NCI-H1105 (cell line): ENCODE data around the gene MAPRE3.

Experiments
- DNase-seq: peaks from one replicate; lab custom pipeline; 2025; lab: John Stamatoyannopoulos, UW

Gene MAPRE3

DNA sequence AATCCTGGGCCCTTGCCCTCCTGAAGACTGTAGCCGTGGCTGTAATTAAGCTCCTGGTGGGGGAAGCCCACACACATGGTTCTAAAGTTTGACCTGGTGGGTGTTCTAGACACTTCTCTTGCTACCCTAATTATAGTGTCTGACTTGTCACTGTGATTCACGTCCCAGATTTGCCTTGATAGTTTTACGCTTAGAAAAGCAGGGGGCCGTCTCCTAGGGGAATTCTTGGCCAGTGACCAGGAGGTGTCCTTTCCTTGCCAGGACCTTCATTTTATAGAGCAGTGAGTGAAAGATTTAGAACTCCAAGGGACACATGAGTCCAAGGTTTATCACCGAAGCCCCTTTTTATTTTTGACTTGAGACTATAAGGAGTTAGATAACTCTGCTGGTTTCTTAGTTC, 71.3 kb downstream of the MAPRE3 start:
- peak; percentile 4 for DNase-seq

DNA sequence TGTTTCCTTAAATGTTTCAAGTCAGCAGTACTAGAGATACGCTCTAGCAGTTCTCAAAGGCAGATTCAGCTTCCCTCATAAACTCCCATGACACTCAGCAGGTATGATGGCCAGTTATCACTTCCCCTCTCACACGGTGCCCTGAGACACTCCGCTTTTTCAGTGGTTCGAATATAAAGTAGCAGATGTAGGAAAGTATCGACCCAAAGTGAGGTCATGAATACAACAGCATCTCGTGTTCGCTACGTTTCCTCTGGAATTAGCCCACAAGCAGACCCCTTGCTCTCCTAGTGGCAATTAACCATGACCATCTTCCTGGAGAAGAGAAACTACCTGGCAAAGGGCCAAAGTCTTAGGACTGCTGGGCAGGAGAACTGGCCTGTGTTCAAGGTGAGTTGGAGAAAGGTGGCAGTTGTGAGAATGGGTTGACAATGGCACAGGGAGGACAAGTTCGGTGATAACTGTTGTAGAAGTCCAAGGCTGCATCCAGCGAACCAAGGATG, 71.8 kb downstream of the MAPRE3 start:
- no peak for DNase-seq

DNA sequence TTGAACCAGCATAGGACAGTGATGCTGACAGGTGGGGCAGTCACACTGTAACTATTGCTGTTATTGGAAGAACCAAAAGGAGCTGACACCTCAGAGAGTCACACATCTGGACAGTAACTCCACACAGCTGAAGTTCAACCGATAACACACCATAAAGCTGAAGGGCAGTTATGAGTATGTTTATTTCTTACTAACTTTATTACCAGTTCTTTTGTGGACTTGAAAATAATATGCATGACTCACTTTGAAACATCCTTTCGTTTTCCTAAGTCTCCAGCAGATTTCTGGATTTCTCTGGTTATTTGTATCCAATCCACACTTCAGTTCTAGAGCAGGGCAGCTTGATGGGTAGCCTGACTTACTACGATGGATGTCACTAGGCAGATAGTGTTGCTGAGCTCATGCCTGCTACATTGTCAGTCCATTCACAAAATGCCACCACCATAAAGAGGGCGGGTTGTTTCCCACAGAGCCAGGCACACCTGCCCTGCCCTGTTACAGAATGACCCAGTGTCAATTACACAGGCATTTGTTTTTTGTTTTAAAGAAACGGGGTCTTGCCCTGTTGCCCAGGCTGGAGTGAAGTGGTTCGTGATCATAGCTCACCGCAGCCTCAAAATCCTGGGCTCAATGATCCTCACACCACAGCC, 72.7 kb downstream of the MAPRE3 start:
- no peak for DNase-seq

DNA sequence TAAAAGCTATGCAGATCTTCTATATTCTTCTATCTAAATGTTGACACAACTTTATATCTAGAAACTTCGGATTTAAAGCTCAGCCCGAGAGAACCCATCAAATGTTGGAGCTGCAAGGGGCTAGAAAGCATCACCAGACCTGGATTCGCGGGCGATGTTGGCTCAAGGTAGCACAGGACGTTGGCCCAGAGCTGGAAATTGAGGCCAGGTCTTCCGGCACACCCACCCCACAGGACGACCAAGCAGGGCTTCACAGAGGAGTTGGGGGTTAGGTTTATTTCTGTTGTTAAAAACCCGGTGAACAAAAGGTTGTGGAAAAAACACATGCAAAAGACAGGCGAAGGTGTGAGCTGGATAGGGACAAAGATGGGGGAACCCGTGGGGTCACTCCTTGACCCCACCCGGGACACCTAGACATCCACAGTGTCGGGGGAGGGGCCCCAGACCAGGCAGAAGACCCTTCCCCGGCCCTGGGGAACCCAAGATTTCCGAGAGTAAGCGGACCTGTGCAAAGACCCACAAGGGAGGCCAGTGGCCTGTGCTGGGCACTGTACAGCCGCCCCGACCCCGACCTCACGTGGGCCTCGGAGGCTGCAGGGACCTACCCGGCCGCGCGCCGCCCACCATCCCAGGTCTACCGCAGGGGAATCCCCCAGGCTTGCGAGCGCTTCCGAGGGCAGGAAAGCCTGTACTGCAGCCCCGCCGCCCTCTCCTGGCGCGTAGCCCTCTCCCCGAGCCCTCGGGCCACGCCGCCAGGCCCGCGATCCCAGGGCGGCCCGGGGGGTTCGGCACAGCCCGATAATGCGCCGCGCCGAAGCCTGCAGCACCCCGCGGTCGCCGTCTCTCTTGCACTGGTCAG, 79.2 kb downstream of the MAPRE3 start:
- DNase-seq, result no peak

DNA sequence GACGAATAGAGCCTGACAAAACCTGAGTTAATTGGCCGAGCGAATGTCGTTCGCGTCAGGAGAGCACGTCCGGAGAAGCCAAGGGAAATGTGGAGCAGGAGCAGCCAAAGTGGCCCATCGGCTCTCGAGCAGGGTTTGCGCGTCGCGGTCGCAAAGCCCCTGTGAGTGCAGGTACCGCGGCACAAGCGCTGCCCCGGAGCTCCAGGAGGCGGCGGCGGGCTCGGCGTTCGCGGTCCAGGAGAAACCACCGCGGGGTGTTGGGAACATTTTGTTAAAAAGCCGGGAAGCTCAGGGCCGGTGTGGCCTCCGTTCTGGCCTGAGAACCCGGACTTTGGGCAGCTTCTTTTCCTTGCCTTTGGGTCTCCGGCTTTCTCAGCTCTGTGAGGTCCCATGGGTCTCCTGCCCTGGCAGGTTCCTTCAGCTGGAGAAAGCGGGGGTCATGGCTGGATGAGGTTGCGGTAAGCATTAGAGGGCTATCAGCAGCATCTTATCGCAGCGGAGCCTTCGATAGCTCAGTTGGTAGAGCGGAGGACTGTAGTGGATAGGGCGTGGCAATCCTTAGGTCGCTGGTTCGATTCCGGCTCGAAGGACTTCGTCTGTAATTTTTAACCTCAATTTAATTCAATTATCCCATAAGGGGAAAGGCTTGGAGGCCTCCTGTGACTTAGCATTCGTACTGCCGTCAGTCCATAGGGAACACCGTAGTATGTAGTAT, 80.0 kb downstream of the MAPRE3 start:
- peak; percentile 84 for DNase-seq

DNA sequence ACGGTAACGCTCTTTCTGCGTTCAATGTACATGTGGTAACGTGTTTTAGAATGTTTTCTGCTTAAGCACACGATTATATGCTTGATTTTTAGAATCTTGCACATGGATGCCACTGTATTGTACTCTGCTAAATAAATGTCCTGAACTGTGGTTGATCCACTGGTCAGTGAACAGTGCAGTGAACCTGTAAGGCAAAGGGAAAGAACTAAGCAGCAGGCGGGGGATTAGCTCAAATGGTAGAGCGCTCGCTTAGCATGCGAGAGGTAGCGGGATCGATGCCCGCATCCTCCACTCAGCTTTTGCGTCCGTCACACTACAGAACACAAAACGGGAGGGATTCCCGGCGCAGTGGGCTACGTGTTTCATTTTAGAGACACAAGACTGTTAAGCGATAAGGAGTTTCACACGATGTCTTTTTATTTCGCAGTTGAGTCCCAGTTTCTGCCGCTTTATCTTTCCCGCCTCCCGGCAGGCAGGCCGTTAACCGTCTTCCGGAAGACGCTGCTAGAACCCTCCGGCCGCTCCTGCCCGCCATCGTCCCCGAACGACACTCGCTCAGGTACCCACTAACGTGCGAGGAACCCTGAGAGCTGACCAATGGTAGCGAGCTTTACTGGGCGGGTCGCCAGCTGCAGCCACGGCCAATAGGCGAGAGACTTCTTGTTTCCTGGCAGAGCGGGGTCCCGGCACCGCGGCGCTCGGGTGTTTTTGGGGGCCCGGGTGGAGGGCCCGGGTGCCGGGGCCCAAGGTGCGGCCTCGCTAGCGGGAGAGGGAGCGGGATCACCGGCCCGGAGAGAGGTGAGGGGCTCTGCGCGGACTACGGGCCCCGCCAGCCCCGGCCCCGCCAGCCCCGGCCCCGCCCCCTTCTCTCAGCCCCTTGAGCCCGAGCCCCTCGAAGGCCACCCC, 80.8 kb downstream of the MAPRE3 start, which contains the start of gene AGBL5:
Gene AGBL5 (plus strand): TSS at position 673 of the 906 bp plus-strand sequence. CDS start 1,291 bp downstream, outside the sequence.
- peak; percentile 88 for DNase-seq

DNA sequence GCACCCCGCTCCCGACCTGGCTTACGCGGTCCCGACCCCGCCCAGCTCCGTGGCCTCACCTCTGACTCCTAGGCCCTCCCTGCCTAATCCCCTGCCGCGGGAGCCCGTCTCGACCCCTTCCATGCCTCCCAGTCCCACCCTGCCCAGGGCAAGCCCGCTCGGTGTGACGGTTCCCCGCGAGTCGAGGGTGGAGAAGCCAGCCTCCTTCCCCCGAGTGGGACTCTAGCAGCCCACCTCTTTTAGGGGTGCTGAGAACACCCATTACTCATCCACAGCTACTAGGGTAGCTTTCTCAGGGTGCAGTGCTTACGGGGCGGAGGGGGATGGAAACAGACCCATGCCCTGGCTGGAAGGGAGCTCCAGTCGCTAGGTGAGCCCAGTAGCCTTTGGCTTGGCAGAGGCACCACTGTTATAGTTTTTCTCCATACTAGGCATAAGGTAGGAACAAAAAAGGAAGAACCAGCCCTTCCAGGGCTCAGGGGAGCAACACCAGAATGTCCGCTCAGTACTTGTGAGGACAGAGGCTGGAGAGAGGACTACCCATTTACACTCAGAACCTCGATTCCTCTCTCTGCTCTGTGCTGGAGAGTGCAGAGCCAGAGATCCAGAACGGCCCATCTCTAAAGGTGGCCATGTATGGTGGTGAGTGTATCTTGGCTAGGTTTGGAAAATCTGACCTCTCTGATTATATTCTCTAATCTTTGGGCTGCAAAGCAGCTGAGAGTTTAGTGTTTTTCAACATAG, 81.6 kb downstream of the MAPRE3 start:
- peak; percentile 18 for DNase-seq

DNA sequence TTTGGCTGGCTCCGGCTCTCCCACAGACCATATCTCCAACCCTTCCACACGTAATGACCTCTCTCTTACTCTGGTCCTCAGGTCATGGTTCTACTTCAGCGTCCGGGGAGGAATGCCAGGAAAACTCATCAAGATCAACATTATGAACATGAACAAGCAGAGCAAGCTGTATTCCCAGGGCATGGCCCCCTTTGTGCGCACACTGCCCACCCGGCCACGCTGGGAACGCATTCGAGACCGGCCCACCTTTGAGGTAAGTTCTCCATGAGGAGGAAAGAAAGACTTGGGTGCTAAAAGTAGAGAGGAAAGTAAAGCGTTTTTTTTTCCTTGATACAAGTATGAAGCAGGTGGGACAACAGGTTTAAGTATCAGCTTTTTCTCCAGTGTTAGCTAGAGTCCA, 82.9 kb downstream of the MAPRE3 start:
- DNase-seq, result no peak

DNA sequence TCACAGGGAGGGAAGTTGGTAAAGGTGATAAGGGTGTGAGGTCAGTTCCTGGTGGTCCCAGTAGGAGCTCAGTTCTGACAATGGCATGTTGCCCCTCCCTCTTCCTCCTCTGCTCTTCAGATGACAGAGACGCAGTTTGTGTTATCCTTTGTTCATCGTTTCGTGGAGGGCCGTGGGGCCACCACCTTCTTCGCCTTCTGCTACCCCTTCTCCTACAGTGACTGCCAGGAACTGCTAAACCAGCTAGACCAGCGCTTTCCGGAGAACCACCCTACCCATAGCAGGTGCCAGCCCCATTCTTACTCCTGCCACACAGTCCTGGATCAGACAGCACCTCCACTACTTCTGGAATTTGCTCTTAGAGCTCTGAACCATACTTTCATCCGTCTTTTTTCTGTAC, 83.3 kb downstream of the MAPRE3 start:
- no peak for DNase-seq

DNA sequence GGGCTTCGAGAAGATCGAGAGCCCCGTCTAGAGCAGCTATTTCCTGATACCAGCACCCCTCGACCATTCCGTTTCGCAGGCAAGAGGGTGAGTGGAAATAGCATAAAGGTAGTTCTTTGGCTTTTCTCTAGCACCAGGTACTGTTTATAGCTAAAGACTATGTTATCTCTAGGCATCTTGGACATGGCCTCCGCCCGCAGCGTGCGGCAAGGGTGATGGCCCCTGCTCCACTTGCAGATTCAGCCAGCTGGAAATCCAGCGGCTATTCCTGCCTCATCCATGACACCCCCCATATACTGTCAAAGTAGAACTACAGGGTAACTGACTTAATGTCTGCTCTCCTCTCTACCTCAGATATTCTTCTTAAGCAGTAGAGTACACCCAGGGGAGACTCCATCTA, 84.3 kb downstream of the MAPRE3 start:
- no peak for DNase-seq

DNA sequence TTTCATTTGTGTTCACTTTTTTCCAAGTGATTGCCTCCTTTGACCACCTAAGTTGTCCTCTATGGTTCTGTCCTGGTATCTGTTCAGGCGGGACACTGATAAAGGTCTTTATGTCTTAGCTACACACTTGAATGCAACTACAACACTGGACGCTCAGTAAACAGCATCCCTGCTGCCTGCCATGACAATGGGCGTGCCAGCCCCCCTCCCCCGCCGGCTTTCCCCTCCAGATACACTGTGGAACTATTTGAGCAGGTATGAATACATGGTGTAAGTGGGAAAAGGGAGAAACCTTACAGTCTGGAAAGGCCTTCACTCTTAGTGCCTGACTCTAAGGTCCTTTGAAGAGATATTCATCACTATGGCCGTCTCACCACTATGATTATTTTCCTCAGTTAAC, 86.7 kb downstream of the MAPRE3 start:
- no peak for DNase-seq

DNA sequence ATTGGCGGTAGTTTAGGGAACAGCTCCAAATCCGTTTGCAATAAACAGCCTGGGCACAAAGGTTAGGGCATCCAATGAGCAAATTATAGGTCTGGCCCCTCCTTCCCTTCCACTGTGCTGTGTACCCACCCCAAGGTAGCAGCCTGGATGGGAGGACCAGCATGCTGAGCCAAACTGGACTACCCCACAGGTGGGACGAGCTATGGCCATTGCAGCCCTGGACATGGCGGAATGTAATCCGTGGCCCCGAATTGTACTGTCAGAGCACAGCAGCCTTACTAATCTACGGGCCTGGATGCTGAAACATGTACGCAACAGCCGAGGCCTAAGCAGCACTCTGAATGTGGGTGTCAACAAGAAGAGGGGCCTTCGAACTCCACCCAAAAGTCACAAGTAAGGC, 87.8 kb downstream of the MAPRE3 start:
- DNase-seq, result no peak

DNA sequence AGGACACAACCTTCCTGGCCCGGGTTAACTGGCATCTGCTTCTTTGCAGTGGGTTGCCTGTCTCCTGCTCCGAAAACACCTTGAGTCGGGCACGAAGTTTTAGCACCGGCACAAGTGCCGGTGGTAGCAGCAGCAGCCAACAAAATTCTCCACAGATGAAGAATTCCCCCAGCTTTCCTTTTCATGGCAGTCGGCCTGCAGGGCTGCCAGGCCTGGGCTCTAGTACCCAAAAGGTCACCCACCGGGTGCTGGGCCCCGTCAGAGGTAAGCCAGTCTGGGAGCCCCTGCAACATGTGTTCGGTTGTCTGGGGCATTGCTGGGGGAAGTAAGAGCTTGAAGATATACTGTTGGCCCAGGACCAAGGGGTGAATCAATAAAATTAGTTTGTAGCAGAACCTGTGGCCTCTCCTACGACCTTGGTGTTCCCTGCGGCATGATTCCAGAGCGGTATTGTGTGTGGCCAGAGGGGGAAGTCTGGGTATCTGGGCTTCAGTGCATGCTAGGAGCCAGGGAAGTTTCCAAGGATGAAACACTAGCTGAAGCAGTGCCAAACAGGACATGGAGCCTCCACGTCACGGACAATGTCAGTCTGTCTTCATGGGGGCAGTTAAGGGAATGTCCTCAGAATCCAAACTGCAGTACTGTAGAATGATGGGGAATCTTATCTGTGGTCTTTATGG, 88.8 kb downstream of the MAPRE3 start:
- no peak for DNase-seq

DNA sequence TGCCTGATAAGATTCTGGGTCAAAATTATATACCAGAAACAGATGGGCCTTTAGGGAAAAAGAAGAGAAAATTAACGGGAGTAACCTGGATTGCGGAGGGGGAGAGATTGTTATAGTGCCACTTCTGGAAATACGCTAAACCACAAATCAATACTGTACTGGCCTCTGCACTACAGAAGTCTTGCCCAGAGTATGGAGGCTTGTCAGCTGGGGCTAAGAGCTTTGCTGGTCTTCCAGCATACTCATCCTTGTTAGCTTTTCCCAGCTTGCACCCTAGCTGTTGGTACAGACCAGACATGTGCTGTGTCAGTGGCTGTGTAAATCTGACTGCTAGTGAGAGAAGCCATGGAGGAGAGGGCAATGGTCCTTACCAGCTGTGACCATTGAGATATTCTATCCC, 89.9 kb downstream of the MAPRE3 start:
- DNase-seq, result no peak

DNA sequence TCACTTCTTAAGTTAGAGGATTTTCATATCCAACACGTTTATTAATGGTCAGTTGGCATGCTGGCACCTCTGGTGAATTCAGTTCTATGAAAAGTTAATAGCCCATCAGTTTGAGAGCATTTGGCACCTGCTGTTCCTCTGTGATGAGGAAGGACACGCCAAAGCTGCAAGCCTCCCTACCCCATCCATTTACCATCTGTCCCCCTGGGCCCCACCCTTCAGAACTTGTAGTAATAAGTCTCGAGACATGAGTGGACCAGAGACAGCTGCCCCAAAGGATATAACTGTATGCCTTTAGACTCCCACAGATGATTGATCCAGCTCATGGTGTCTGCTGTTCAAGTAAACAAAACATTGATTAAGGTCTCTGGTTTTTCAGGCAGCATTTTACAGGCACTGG, 94.7 kb downstream of the MAPRE3 start:
- no peak for DNase-seq

DNA sequence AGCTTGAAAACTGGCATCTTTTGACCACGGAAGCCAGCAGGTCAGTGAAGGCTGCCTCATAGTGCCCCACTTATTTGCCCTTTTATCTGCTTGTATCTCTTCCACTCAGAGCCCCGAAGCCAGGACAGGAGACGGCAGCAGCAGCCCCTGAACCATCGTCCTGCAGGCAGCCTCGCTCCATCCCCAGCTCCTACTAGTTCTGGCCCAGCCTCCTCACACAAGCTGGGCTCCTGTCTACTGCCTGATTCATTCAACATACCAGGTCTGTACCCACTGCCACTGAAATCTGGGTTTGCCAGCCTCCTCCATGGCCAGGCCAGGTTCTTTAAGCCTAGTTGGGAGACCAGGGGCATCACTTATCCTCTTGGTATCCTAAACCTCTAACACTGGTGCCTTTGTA, 96.9 kb downstream of the MAPRE3 start:
- no peak for DNase-seq

DNA sequence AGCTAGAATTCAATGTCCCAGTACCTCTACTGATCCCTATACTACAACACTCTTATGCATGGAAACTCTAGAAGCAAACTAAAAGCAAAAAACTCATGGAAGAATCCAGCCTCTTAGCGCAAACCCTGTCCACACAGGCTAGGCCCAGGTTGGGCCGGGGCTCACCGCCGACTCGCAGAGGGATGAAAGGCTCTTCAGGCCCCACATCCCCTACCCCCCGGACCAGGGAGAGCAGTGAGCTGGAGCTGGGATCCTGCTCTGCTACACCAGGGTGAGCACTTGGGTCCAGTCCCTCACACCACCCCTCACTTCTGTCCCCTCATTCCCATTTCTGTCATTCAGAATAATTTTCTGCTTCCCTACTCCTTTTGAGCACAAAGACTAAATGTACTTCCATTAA, 99.0 kb downstream of the MAPRE3 start:
- DNase-seq, result no peak

DNA sequence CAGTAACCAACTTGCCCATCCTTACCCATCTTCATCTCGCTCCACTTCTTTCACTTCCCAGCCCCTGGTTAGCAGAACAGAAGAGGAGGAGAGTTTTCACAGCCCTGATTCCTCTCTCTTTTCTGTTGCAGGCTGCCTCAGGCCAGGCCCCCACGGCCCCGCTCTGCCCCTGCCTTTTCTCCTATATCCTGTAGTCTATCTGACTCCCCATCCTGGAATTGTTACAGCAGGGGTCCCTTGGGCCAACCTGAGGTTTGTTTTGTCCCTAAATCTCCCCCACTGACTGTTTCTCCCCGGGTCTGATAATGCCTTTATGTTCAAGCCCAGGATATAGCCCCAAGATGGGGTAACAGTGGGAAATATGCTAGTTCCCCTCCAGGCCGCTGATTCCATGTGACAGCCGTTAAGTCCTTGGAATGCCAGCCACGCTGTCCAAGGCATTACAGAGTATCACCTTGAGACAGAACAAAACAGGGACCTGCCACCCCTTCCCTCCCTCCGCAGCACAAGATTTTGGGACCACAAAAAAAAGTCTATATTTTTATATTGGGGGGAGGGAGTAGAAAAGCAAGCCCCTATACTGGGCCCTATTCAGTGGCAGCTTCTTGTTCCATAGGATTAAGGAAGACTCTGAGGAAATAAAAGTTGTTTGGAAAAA, 99.7 kb downstream of the MAPRE3 start:
- no peak for DNase-seq

DNA sequence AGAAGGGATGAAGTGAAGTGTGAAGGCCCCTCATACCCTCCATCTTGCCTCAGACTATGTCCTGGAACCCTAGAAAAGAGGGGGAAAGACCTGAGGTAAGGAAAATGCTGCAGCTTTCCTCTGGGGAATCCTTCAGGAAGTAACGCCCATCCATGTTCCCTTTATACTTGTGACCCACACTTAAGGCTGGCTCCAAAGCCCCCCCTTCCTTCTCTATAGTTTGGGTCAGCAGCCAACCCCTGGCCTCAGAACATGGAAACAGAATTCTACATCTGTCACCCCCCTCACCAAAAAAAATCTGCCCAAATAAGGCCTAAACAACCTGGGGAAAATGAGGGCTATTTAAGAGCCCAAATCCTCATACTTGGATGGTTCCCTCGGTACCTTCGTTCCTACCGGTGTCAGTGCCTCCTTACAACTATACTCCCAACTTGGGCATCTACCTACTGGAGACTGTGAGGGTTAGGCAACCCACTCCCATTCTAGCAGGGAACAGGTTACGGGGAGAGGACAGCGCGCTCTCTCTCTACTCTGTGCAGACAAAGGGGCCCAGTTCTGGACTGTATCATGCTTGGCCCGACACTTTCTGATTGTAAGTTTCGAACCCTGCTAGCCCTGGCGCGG, 100.3 kb downstream of the MAPRE3 start:
- no peak for DNase-seq
